Neural cell (in vitro differentiated cells): Measurements from ENCODE around the gene LHB. TPM values are rescaled to one million over a fixed set of nuclear protein-coding genes. Genes with fewer than 3 reads are reported as not detected.

ENCODE experiments used
- H2AFZ ChIP-seq: fragments of 200-600, 300-800 bp; sonication (generic), shearing (Covaris generic); 2 replicates; pipeline ENCODE4 v1.6.0; 2014; ENCODE audit warnings: low read depth, mild to moderate bottlenecking, antibody characterized with exemption, low read length, moderate library complexity
- H3F3A ChIP-seq: fragments of 200-600 bp; shearing (Covaris generic); 2 replicates; pipeline ENCODE4 v1.6.1; 2016; ENCODE audit warnings: mild to moderate bottlenecking, moderate library complexity, mixed read lengths, antibody characterized with exemption, low read length; ENCODE audit not compliant: insufficient read depth, poor library complexity, severe bottlenecking
- H3K27ac ChIP-seq: fragments of 200-600, 300-800 bp; sonication (generic), shearing (Covaris generic); 2 replicates; pipeline ENCODE4 v1.5.1; 2014; ENCODE audit warnings: mild to moderate bottlenecking, low read length, moderate library complexity
- H3K27me3 ChIP-seq: fragments of 300-800, 200-600 bp; sonication (generic), shearing (Covaris generic); 2 replicates; pipeline ENCODE4 v1.6.0; 2014; ENCODE audit warnings: mild to moderate bottlenecking, low read depth, low read length, moderate library complexity; ENCODE audit not compliant: insufficient read depth
- H3K36me3 ChIP-seq: fragments of 300-800, 200-600 bp; sonication (generic), shearing (Covaris generic); 2 replicates; pipeline ENCODE4 v1.5.1; 2014; ENCODE audit warnings: mild to moderate bottlenecking, antibody characterized with exemption, low read length, moderate library complexity; ENCODE audit not compliant: insufficient read depth
- H3K4me2 ChIP-seq: fragments of 300-800, 200-600 bp; sonication (generic), shearing (Covaris generic); 2 replicates; pipeline ENCODE4 v1.6.0; 2014; ENCODE audit warnings: mild to moderate bottlenecking, low read length
- H3K4me3 ChIP-seq: fragments of 300-800, 200-600 bp; sonication (generic), shearing (Covaris generic); 2 replicates; pipeline ENCODE4 v1.5.1; 2014; ENCODE audit warnings: mild to moderate bottlenecking, low read length, moderate library complexity
- H3K79me2 ChIP-seq: fragments of 200-600 bp; shearing (Covaris generic); replicated peaks from 2 replicates; pipeline ENCODE4 v1.6.0; 2014; ENCODE audit warnings: mild to moderate bottlenecking, low read length, moderate library complexity; ENCODE audit not compliant: insufficient read depth
- H3K9ac ChIP-seq: fragments of 300-800, 200-600 bp; sonication (generic), shearing (Covaris generic); 2 replicates; pipeline ENCODE4 v1.6.1; 2016; ENCODE audit warnings: mild to moderate bottlenecking, low read length, mixed read lengths
- H3K9me2 ChIP-seq: fragments of 200-600 bp; shearing (Covaris generic); 2 replicates; pipeline ENCODE4 v1.6.1; 2016; ENCODE audit warnings: mild to moderate bottlenecking, low read length, mixed read lengths; ENCODE audit not compliant: insufficient read depth
- H3K9me3 ChIP-seq: fragments of 200-600, 300-800 bp; sonication (generic), shearing (Covaris generic); 2 replicates; pipeline ENCODE4 v1.6.1; 2016; ENCODE audit warnings: mild to moderate bottlenecking, mixed run types, low read length, moderate library complexity, mixed read lengths
- H4K20me1 ChIP-seq: fragments of 200-600 bp; shearing (Covaris generic); 2 replicates; pipeline ENCODE4 v1.6.1; 2016; ENCODE audit warnings: mild to moderate bottlenecking, mixed run types; ENCODE audit not compliant: insufficient read depth
- CTCF ChIP-seq: fragments of 450-650 bp; IDR thresholded peaks from 2 replicates; pipeline ENCODE4 v1.5.1; 2014; ENCODE audit warnings: antibody characterized with exemption, mild to moderate bottlenecking, moderate library complexity; ENCODE audit not compliant: poor library complexity, severe bottlenecking
- EP300 ChIP-seq: fragments of 450-650 bp; conservative IDR thresholded peaks from 2 replicates; pipeline ENCODE4 v1.6.1; 2014; ENCODE audit warnings: antibody characterized with exemption, mild to moderate bottlenecking, moderate library complexity; ENCODE audit not compliant: poor library complexity, severe bottlenecking
- EZH2 ChIP-seq: fragments of 200-600, 300-800 bp; shearing (Covaris generic), sonication (generic); IDR thresholded peaks from 2 replicates; pipeline ENCODE4 v1.6.1; 2014; ENCODE audit warnings: antibody characterized with exemption, low read length, borderline replicate concordance, mild to moderate bottlenecking; ENCODE audit not compliant: insufficient read depth, poor library complexity, severe bottlenecking
- MXI1 ChIP-seq: fragments of 450-650 bp; conservative IDR thresholded peaks from 2 replicates; pipeline ENCODE4 v1.6.1; 2014; ENCODE audit warnings: antibody characterized with exemption, mild to moderate bottlenecking; ENCODE audit not compliant: poor library complexity, severe bottlenecking
- POLR2AphosphoS5 ChIP-seq: IDR thresholded peaks from 2 replicates; pipeline ENCODE4 v1.6.1; 2012
- RAD21 ChIP-seq: fragments of 450-650 bp; conservative IDR thresholded peaks from 2 replicates; pipeline ENCODE4 v1.6.1; 2014; ENCODE audit warnings: antibody characterized with exemption, mild to moderate bottlenecking, moderate library complexity
- REST ChIP-seq: IDR thresholded peaks from 2 replicates; pipeline ENCODE4 v1.6.1; 2012; ENCODE audit warnings: borderline replicate concordance
- SMC3 ChIP-seq: fragments of 450-650 bp; conservative IDR thresholded peaks from 2 replicates; pipeline ENCODE4 v1.6.1; 2014; ENCODE audit warnings: antibody characterized with exemption, mild to moderate bottlenecking, moderate library complexity; ENCODE audit not compliant: poor library complexity
- TAF1 ChIP-seq: IDR thresholded peaks from 2 replicates; pipeline ENCODE4 v1.6.1; 2012; ENCODE audit warnings: low read depth
- polyA plus RNA-seq: library from polyadenylated mRNA; depleted of rRNA; stranded (reverse); fragments of >200 nt; gene quantifications from 2 replicates; pipeline ENCODE4 v1.2.3, GENCODE V29; 2014
- small RNA-seq, 3 experiments: library from RNA; depleted of rRNA; stranded (forward); fragments of <200 nt; gene quantifications; one replicate each; pipeline ENCODE3, GENCODE V24; 2012

The LHB gene
- polyA plus RNA-seq, 1 donor from 2014 or later, result not detected

GRCh38 chr19:48966541-48967345, 50.1 kb downstream of the LHB start:
- peak overlapping the region; percentile 80 for H3K4me3 ChIP-seq
- no peaks in the 10 kb centered on the region for H3F3A ChIP-seq
- H3K27ac ChIP-seq, result peak overlapping the region; percentile 81
- no peak for TF ChIP-seq SMC3
- no peak for TF ChIP-seq EZH2
- TF ChIP-seq CTCF, result no peak
- no peak for TF ChIP-seq EP300
- TF ChIP-seq TAF1, result no peak
- TF ChIP-seq POLR2AphosphoS5, result no peak
- no peak for TF ChIP-seq RAD21
- TF ChIP-seq MXI1, result no peak
- no peak for TF ChIP-seq REST
- no peaks in the 10 kb centered on the region for H4K20me1 ChIP-seq
- peaks cover 5% of the 10 kb centered on the region for H3K36me3 ChIP-seq
- H2AFZ ChIP-seq, result no peak overlapping the region
- H3K9ac ChIP-seq, result peak overlapping the region; percentile 89
- no peaks in the 10 kb centered on the region for H3K9me3 ChIP-seq
- H3K79me2 ChIP-seq, result peaks cover 6% of the 10 kb centered on the region
- H3K4me2 ChIP-seq, result peak overlapping the region; percentile 81
- H3K27me3 ChIP-seq, result no peaks in the 10 kb centered on the region
- H3K9me2 ChIP-seq, result no peaks in the 10 kb centered on the region

Small RNA genes within 50 kb of the gene (small RNA-seq; reads per million reads assigned to genes)
- gene MIR6798, result 0 to 0.52 (median 0) reads per million in 3 experiments

Other genes with a start within 250 kb of the LHB start
- 19.5 and 28.5 TPM in 2 replicates for gene BCAT2, start 206.1 kb downstream of the LHB start, polyA plus RNA-seq
- 0.40 and 0.44 TPM in 2 replicates for gene HSD17B14, start 180.6 kb downstream of the LHB start, polyA plus RNA-seq
- gene PLEKHA4, start 148.5 kb downstream of the LHB start, polyA plus RNA-seq, result not detected in 2 replicates
- gene PPP1R15A, start 144.7 kb downstream of the LHB start, polyA plus RNA-seq, result 73.3 and 73.6 TPM in 2 replicates
- not detected in 2 replicates for gene TULP2, start 118.3 kb downstream of the LHB start, polyA plus RNA-seq
- gene NUCB1, start 116.8 kb downstream of the LHB start, polyA plus RNA-seq, result 80.0 and 83.7 TPM in 2 replicates
- gene DHDH, start 83.4 kb downstream of the LHB start, polyA plus RNA-seq, result 1.4 and 4.8 TPM in 2 replicates
- gene BAX, start 62.2 kb downstream of the LHB start, polyA plus RNA-seq, result 71.9 and 90.3 TPM in 2 replicates
- 886 and 909 TPM in 2 replicates for gene FTL, start 51.8 kb downstream of the LHB start, polyA plus RNA-seq
- 12.9 and 25.7 TPM in 2 replicates for gene GYS1, start 23.8 kb downstream of the LHB start, polyA plus RNA-seq
- gene RUVBL2, start 23.2 kb downstream of the LHB start, polyA plus RNA-seq, result 172 and 184 TPM in 2 replicates
- gene CGB3, start 7.2 kb upstream of the LHB start, polyA plus RNA-seq, result not detected in 2 replicates
- not detected in 2 replicates for gene CGB2, start 14.8 kb upstream of the LHB start, polyA plus RNA-seq
- not detected in 2 replicates for gene CGB1, start 19.8 kb upstream of the LHB start, polyA plus RNA-seq
- gene CGB5, start 26.8 kb upstream of the LHB start, polyA plus RNA-seq, result not detected in 2 replicates
- gene CGB8, start 32.0 kb upstream of the LHB start, polyA plus RNA-seq, result not detected in 2 replicates
- gene CGB7, start 40.7 kb upstream of the LHB start, polyA plus RNA-seq, result not detected in 2 replicates
- gene NTF4, start 47.7 kb upstream of the LHB start, polyA plus RNA-seq, result not detected in 2 replicates
- gene KCNA7, start 55.6 kb upstream of the LHB start, polyA plus RNA-seq, result not detected in 2 replicates
- 721 and 833 TPM in 2 replicates for gene SNRNP70, start 68.4 kb upstream of the LHB start, polyA plus RNA-seq
- gene LIN7B, start 97.3 kb upstream of the LHB start, polyA plus RNA-seq, result 88.7 and 99.0 TPM in 2 replicates
- gene C19orf73, start 102.1 kb upstream of the LHB start, polyA plus RNA-seq, result 5.7 and 8.4 TPM in 2 replicates
- gene PPFIA3, start 102.5 kb upstream of the LHB start, polyA plus RNA-seq, result 73.0 and 80.7 TPM in 2 replicates
- 1.0 TPM in 1 of 2 replicates, not detected in the other for gene HRC, start 138.3 kb upstream of the LHB start, polyA plus RNA-seq
- gene TRPM4, start 140.7 kb upstream of the LHB start, polyA plus RNA-seq, result 40.0 and 42.5 TPM in 2 replicates